ENCODE data around the gene IGSF8.

DNA sequence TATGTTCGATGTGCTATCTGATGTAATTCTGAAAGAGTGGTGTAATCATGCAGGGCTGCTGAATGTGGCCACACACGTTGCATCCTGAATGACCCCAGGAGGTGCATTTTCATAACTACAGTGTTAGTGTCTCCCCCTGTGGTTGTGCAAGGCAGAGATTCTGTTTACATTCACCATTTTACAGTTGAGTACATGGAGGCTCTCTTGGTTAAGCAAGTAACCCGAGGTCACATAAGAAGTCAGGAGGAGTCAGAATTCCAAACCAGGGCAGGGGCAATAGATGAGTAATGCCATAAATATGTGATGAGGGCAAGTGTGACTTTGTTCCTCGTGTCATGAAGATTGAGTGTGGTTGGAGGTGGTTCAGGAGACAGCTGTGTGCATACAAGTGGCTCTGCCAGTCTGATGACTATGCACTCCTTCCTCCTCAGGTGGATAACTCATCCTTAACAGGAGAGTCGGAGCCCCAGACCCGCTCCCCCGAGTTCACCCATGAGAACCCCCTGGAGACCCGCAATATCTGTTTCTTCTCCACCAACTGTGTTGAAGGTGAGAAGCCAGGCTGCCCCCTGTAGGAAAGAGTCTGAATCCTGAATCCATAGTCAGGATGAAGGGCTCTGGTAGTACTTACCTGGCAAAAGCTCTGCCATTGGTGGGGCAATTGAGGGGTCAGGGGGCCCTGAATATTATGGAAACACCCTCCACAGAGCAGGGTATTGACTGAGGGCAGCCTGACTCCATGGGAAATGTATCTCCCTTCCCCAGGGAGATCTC lies 26.5 kb upstream of the IGSF8 start:
- TF ChIP-seq CTCF (IDR thresholded peaks at IDR 0.05; ENCODE audit: extremely low read depth in 1 of 2, insufficient read depth in 1 of 2, low read depth in 1 of 2, low read length in 2 of 2) (no peak), POLR2A (IDR thresholded peaks at IDR 0.05; ENCODE audit: low read depth, low read length) (no peak), MYC (IDR thresholded peaks at IDR 0.05; ENCODE audit: low read depth, low read length) (no peak), EZH2 (IDR thresholded peaks at IDR 0.05; ENCODE audit: borderline replicate concordance, low read depth, low read length, severe bottlenecking) (no peak), FOS (IDR thresholded peaks at IDR 0.05; ENCODE audit: borderline replicate concordance, insufficient read depth, low read length) (no peak), MAX (IDR thresholded peaks at IDR 0.05; ENCODE audit: insufficient read depth, insufficient read length) (no peak)
